Endometrial microvascular endothelial cells (primary cell): ENCODE measurements around the gene OR5M8. TPM values are rescaled to one million over a fixed set of nuclear protein-coding genes. Genes with fewer than 3 reads are reported as not detected.

Experiments
- in situ Hi-C: cut with HindIII; loops from 2 replicates; pipeline ENCODE4 v1.10.0; 2017; ENCODE audit warnings: low sequenced_read_pairs, low pct_unique_long_range_greater_than_20kb; ENCODE audit errors: inconsistent ontology term
- total RNA-seq: library from RNA; depleted of rRNA; stranded (reverse); fragments of >200 nt; gene quantifications from one replicate; pipeline ENCODE4 v1.2.3, GENCODE V29; 2015; ENCODE audit errors: inconsistent ontology term

OR5M8 gene
- not detected for total RNA-seq

DNA sequence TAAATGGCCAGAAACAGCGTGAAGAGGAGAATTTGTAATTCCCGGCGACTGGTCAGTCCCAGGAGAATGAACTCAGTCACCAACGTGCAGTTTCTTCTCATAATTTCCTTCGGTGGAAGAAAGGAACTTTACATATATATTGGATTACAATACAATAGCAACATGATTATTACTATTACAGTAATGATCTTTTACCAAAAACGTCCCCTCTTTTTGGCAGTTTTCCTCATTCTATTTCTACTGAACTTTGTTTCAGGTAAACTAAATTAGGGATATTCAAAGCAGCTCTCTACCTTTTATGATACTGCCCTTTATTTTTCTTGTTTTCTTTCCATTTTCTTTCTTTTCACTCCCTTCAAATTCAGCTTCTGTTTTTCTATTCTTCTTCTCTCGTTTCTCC, at the start of gene OR5M8:
TSS of gene OR5M8 (minus strand) at position 101 of the 400 bp plus-strand sequence. CDS start at position 101, 0 bp downstream.
- in situ Hi-C loops, result no loop called here

DNA sequence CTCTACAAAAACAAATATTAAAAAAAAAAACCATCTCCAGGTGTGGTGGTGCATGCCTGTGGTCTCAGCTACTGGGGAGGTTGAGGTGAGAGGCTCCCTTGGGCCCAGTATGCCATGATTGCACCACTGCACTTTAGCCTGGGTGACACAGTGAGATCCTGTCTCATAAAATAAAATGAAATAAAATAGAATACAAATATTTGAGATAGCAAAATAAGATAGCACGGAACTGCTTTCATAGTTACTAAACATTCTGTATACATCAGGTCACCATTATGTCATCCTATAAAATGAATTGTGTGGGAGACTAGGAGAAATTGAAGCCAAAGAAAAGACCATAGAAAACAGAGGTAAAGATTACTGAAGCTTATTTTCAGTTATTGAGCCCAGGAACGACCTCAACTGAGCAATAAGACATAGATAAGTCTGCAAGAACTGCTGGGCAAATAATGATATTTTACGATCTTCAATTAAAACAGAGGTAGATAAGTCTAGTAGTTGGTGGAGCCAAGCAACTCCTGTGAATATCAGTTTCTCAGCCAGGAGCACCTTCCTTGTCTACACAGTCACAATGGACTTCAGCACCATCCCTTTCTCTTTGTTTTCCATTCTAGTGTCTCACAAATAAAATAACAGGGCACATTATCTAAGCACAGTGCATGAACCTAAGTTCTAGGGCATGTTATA, 42.0 kb upstream of the OR5M8 start:
- in situ Hi-C loops, result no loop called here

DNA sequence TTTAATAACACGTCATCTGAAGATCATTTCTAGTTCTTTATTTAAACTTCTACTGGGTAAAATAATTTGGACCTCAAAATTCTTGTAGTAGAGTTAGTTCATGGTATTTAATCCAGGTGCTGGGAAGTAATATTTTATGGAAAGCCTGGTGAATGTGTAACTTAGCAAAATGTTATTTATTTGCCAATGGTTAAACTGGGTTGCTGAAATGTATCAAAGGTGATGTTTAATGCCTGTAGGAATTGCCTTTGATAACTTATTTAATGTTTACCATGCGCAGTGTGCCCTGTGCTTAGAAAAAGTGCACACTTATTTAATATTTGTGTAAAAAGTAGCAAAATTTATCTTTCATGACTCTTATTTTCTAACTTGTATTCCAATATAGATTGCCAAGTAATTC, 40.7 kb upstream of the OR5M8 start:
- in situ Hi-C loops, result no loop called here

DNA sequence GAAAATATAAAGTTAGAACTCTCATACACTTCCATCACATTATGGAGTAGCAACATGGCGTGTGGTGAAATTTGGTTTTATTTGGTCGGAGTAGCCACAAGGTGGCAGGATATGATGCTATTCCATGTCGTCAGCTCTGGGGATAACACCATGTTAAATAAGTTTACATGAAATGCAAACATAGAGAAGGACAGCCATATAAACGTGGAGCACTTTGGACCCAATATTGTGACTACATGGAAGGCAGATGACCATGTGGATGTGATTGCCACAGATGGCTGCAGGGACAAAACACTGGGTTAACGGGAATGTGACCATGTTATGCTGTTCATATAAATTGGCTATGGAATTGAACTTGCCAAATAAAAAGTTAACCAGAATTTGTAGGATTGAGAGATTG, 30.8 kb upstream of the OR5M8 start:
- in situ Hi-C loops, result no loop called here

DNA sequence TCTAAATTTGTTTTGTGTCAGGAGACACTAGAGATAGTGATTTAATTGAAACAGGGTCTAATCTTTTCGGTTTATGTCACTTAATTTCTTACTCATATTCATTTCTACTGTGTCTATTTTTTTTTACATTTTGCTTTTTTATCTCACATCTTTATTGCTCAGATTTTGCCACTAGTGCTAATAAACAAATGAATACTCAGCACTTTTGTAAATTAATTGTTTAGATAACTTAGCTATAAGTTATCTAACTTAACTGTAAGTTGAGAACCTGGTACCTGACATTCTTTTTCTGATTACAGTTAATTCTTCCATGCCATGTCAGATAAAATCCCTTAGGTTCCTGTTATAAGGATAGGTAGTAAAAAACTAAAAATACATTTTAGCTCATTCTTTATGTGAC, 22.1 kb upstream of the OR5M8 start:
- in situ Hi-C loops, result no loop called here

DNA sequence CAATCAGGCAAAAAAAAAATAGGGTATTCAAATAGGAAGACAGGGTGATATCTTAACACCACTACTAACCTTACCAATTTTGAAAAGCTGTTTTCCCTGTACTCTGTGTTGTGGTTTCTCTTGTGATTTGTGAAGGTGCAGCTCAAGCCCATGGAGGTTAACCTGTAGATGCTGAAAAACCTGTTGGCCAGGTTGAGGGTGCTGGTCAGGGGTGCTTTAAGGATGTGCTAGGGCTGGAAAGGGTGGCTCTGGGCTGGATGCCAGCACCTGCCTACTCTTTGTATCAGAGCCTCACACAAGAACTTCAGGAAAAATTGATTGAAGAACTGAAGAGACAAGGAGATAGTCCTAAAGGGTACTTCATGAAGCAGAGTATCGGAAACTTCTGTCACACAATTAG, 18.3 kb upstream of the OR5M8 start:
- in situ Hi-C loops, result no loop called here

DNA sequence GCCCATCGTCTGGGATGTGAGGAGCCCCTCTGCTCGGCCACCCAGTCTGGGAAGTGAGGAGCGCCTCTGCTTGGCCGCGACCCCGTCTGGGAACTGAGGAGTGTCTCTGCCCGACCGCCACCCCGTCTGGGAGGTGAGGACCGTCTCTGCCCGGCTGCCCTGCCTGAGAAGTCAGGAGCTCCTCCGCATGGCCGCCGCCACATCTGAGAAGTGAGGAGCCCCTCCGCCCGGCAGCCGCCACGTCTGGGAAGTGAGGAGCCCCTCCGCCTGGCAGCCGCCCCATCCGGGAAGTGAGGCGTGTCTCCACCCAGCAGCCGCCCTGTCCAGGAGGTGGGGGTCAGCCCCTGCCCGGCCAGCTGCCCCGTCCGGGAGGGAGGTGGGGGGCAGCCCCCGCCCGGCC, 5.8 kb upstream of the OR5M8 start:
- in situ Hi-C loops, result no loop called here

DNA sequence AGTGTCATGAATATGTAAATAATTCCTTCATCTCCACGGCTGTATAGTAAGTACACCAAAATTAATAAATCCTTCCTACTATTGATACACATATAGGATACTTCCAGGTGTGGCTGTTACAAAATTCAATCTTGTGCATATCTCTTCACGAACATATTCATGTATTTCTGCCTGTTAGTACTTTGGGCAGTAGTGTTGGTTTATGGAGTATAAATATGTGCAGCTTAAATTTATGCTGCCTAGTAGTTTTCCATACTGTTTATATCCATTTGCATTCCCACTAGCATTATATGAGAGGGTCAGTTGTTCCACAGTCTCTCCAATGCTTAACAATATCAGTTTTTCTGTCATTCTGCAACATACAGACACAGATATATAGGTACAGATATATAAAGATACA, 3.9 kb upstream of the OR5M8 start:
- in situ Hi-C loops, result no loop called here

DNA sequence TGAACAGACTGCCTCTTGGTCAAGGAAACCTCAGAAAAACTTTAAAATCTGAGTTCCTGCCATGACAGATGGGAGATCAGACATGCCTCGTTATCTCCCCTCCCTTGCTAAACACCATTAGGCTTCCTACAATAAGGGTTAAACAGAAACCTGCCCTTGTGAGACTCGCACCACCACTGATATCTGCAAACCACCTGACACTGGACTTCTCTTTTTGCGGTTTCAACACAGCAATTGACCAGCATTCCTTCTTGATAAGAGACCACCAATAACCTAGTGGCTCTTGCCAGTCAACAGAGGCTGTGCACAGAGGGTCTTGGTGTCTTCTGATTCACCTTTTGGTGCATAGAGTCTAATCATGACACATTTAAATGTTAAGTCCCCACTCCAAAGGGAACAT, 4.4 kb downstream of the OR5M8 start:
- in situ Hi-C loops, result no loop called here

DNA sequence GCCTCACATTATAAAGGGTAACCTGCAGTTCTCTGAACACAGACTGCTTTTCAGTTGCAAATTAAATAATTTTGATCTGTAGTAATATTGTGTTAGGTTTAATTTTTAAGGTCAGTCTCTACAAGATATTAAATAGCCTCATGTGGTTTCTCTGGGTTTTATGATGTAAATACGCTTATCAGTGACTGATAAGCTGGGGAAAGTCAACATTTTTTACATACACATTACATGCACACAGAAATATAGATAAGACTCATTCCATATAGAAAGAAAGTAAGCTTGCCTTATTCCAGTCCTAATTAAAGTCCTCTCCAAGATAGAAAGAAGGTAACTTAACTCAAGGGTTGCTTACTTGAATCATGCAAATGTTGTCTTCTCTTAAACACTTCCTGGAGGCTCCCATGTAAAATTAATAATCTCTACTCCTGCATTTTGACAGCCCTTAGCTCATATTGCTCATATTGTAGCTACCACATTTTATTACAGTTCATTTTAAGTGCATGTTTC, 16.4 kb downstream of the OR5M8 start:
- in situ Hi-C loops, result no loop called here

DNA sequence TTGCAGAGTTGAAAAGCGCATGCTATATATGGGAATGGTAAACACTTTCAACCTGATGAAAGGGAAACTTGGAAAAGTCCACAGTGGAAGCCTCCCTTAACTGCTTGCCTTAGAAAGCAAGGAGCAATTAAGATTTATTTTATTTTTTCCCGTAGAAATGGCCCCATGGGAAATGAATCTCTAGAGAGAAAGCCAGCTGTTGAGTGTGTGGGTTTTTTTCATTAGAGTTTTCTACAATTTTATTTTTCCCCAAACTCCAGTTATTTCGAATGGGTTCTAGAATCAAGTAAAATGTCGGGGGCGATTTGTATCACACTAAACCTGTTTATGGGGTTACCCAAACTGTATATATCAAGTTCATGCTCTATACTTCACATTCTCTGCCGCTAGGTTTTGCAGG, 17.9 kb downstream of the OR5M8 start, which contains the start of gene OR5M3:
TSS of gene OR5M3 (minus strand) at position 101 of the 400 bp plus-strand sequence. CDS start 2,855 bp downstream, outside the sequence.
- in situ Hi-C loops, result no loop called here

DNA sequence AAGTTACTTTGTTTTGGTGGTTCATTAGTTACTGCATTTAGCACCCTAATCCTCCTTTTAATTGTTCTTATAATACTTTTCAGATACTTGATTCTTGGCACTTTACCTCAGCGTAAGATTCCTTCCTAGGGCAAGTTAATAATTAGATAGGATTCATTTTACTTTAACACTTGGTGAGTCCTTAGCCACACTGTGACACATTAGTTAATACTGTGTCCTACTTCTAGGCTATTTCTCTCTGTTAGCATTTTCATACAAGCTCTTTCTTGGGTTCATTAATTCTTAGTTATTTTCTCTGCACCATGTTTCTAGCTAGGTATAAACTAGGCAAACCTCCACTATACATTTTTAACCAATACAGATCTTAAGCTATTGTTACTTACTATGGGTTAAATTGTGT, 34.1 kb downstream of the OR5M8 start:
- in situ Hi-C loops, result no loop called here

DNA sequence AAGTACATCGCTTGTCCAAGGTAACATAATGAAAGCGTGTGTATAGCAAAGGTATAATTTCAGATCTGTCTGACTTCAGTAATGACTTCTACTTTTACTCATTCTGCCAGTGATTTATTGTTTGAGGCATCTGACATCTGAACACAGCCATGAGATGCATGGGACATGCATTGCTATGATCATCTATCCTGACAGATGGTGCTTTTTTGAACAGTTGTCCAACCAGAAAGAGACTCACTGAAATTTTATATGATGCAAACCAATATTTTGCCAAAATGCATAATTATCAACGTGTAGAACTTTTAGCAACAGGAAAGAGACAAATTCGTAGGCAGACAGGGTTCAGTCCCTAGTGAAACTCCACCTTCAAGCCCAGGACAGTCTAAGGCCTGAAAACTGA, 37.6 kb downstream of the OR5M8 start:
- in situ Hi-C loops, result no loop called here

Other genes with a start within 250 kb of the OR5M8 start
- gene OR5T3, start 239.1 kb downstream of the OR5M8 start, total RNA-seq, result not detected
- gene OR5T1, start 217.2 kb downstream of the OR5M8 start, total RNA-seq, result not detected
- not detected for gene OR8H1, start 199.1 kb downstream of the OR5M8 start, total RNA-seq
- not detected for gene OR8K3, start 176.2 kb downstream of the OR5M8 start, total RNA-seq
- not detected for gene OR8K1, start 145.3 kb downstream of the OR5M8 start, total RNA-seq
- not detected for gene OR8J1, start 137.1 kb downstream of the OR5M8 start, total RNA-seq
- gene OR8U1, start 115.7 kb downstream of the OR5M8 start, total RNA-seq, result not detected
- not detected for gene OR5AL1, start 78.7 kb downstream of the OR5M8 start, total RNA-seq
- gene OR5M3, start 18.0 kb downstream of the OR5M8 start, total RNA-seq, result not detected
- not detected for gene OR5M11, start 51.9 kb upstream of the OR5M8 start, total RNA-seq
- not detected for gene OR5M10, start 86.4 kb upstream of the OR5M8 start, total RNA-seq
- not detected for gene OR5M1, start 123.5 kb upstream of the OR5M8 start, total RNA-seq
- not detected for gene OR5AP2, start 151.1 kb upstream of the OR5M8 start, total RNA-seq
- not detected for gene OR5AR1, start 172.3 kb upstream of the OR5M8 start, total RNA-seq
- gene OR9G1, start 207.7 kb upstream of the OR5M8 start, total RNA-seq, result not detected